Liver (tissue), 9 donors: Measurements from ENCODE around the gene KCNN3. TPM values are rescaled to one million over a fixed set of nuclear protein-coding genes. Genes with fewer than 3 reads are reported as not detected.

Experiments
- DNase-seq: peaks from one replicate; pipeline ENCODE4 v3.0.0-alpha.2; 2017; ENCODE audit warnings: low spot score
- H3K27ac ChIP-seq, 2 donors: one replicate each; pipeline ENCODE4 v1.7.0; 2013; ENCODE audit warnings: inconsistent platforms in 2 of 2, low read length in 2 of 2, control low read depth in 1 of 2, low read depth in 1 of 2, mild to moderate bottlenecking in 1 of 2
- H3K27me3 ChIP-seq, 4 donors: one replicate each; pipeline versions ENCODE4 v1.6.1 to v1.7.0; 2013; ENCODE audit warnings: low read length in 3 of 4, inconsistent platforms in 1 of 4, mild to moderate bottlenecking in 1 of 4, moderate library complexity in 1 of 4; ENCODE audit not compliant: control insufficient read depth in 4 of 4, insufficient read depth in 4 of 4
- H3K36me3 ChIP-seq, 4 donors: one replicate each; pipeline versions ENCODE4 v1.6.1 to v1.7.0; 2013; ENCODE audit warnings: low read length in 3 of 4, mild to moderate bottlenecking in 3 of 4, low read depth in 1 of 4, moderate library complexity in 1 of 4; ENCODE audit not compliant: control insufficient read depth in 4 of 4, insufficient read depth in 3 of 4
- H3K4me1 ChIP-seq, 4 donors: one replicate each; pipeline versions ENCODE4 v1.6.1 to v1.7.0; 2013; ENCODE audit warnings: low read length in 3 of 4, mild to moderate bottlenecking in 3 of 4, moderate library complexity in 1 of 4; ENCODE audit not compliant: control insufficient read depth in 4 of 4, insufficient read depth in 4 of 4
- H3K4me3 ChIP-seq, 3 donors: one replicate each; pipeline versions ENCODE4 v1.6.1 to v1.7.0; 2013; ENCODE audit warnings: low read length in 3 of 3, control low read depth in 1 of 3, low read depth in 1 of 3, mild to moderate bottlenecking in 1 of 3
- H3K9ac ChIP-seq, 2 donors: one replicate each; pipeline ENCODE4 v1.7.0; 2013; ENCODE audit warnings: low read length in 2 of 2, mild to moderate bottlenecking in 2 of 2, moderate library complexity in 2 of 2, control low read depth in 1 of 2, low read depth in 1 of 2
- H3K9me3 ChIP-seq, 4 donors: one replicate each; pipeline versions ENCODE4 v1.6.1 to v1.7.0; 2013; ENCODE audit warnings: low read length in 3 of 4; ENCODE audit not compliant: control insufficient read depth in 4 of 4
- CTCF ChIP-seq: fragments of 150-350 bp; IDR thresholded peaks from 2 replicates; pipeline ENCODE4 v1.5.1; 2017; ENCODE audit warnings: improper control_type of control experiment, low read depth, low read length; ENCODE audit not compliant: missing input control
- EGR1 ChIP-seq, 2 donors: IDR thresholded peaks; 2 replicates each; pipeline ENCODE4 v1.6.1; 2016 to 2018; ENCODE audit warnings: antibody characterized with exemption in 2 of 2, low read depth in 2 of 2
- FOXA1 ChIP-seq: IDR thresholded peaks from 2 replicates; pipeline ENCODE4 v1.6.1; 2016; ENCODE audit warnings: antibody characterized with exemption
- HNF4G ChIP-seq: IDR thresholded peaks from 2 replicates; pipeline ENCODE4 v1.6.1; 2016; ENCODE audit warnings: antibody characterized with exemption
- JUND ChIP-seq, 2 donors: IDR thresholded peaks; 2 replicates each; pipeline ENCODE4 v1.6.1; 2016; ENCODE audit warnings: antibody characterized with exemption in 2 of 2
- REST ChIP-seq: IDR thresholded peaks from 2 replicates; pipeline ENCODE4 v1.6.1; 2016; ENCODE audit warnings: antibody characterized with exemption, mild to moderate bottlenecking
- RXRA ChIP-seq, 2 donors: IDR thresholded peaks; 2 replicates each; pipeline ENCODE4 v1.6.1; 2017 to 2018; ENCODE audit warnings: antibody characterized with exemption in 2 of 2, mild to moderate bottlenecking in 1 of 2
- SP1 ChIP-seq: IDR thresholded peaks from 2 replicates; pipeline ENCODE4 v1.6.1; 2018; ENCODE audit warnings: antibody characterized with exemption, mild to moderate bottlenecking
- TAF1 ChIP-seq: conservative IDR thresholded peaks from 2 replicates; pipeline ENCODE4 v1.6.1; 2016; ENCODE audit warnings: antibody characterized with exemption, mild to moderate bottlenecking
- ZBTB33 ChIP-seq: IDR thresholded peaks from 2 replicates; pipeline ENCODE4 v1.6.1; 2016; ENCODE audit warnings: antibody characterized with exemption
- WGBS: extraction: QIAGEN DNeasy Blood & Tissue Kit; methylation state at CpG from one replicate; pipeline ENCODE4 v1.1.7; 2013; 5-methylcytosine and 5-hydroxymethylcytosine counted together
- polyA plus RNA-seq, 2 donors: library from polyadenylated mRNA; stranded (reverse) in 1 of 2; unstranded in 1 of 2; fragments of 200-250 nt in 1 of 2; fragments of >200 nt in 1 of 2; fragmentation: Nextera tagmentation in 1 of 2; extraction: Ambion mirVana in 1 of 2; gene quantifications; one replicate each; pipeline versions ENCODE4 v1.2.1 to v1.2.3, GENCODE V29; 2013 to 2015
- total RNA-seq, 2 donors: library from RNA; depleted of rRNA; stranded (reverse); fragments of >200 nt; gene quantifications; one replicate each; pipeline ENCODE4 v1.2.3, GENCODE V29; 2014
- donor health status: healthy.
- donor health status: healthy.
- donor health status: healthy.
- donor health status: healthy.
- donor health status: healthy.

Gene KCNN3
- total and polyA plus RNA-seq, 4 donors, result 0.09 to 0.68 (median 0.15) TPM

- Histone ChIP-seq H3K27me3 (peaks cover 0 to 5% (median 2%) of the 10 kb centered on the region in 4 donors), H3K4me3 (no peak overlapping the region), H3K9me3 (no peaks in the 10 kb centered on the region), H3K36me3 (no peaks in the 10 kb centered on the region), H3K4me1 (peaks cover 0 to 2% (median 0%) of the 10 kb centered on the region in 4 donors), H3K9ac (no peak overlapping the region), H3K27ac (no peak overlapping the region)
- TF ChIP-seq SP1 (no peak), FOXA1 (no peak), HNF4G (no peak), JUND (IDR thresholded peaks at IDR 0.05) (no peak), CTCF (no peak), EGR1 (IDR thresholded peaks at IDR 0.05; ENCODE audit: low read depth in 2 of 2) (no peak), REST (no peak), ZBTB33 (no peak)
- no peak for DNase-seq
- 16% methylated on average over 1 of the region's 1 CpG for WGBS
These were observed 1.3 kb upstream of the KCNN3 start for GRCh38 chr1:154871374-154871773.

GRCh38 chr1:154870734-154871133, 653 bp upstream of the KCNN3 start:
- 74% methylated on average over 6 of the region's 6 CpGs for WGBS
- Histone ChIP-seq H3K27ac (no peak overlapping the region), H3K9me3 (no peaks in the 10 kb centered on the region), H3K9ac (no peak overlapping the region), H3K36me3 (no peaks in the 10 kb centered on the region), H3K4me1 (peaks cover 0 to 2% (median 0%) of the 10 kb centered on the region in 4 donors), H3K27me3 (peaks cover 0 to 5% (median 2%) of the 10 kb centered on the region in 4 donors), H3K4me3 (no peak overlapping the region)
- no peak for DNase-seq
- TF ChIP-seq TAF1 (no peak), RXRA (IDR thresholded peaks at IDR 0.05) (no peak)
